IMR-90 (cell line): ENCODE data around the gene PALLD. TPM values are rescaled to one million over a fixed set of nuclear protein-coding genes. Genes with fewer than 3 reads are reported as not detected.

Experiments
- ATAC-seq: fragments of 200-7000 bp; cut with Tn5 transposase; 2 replicates; pipeline ENCODE4 v1.9.1; 2020; ENCODE audit warnings: low read depth, mild to moderate bottlenecking, moderate library complexity
- BruUV-seq: library from RNA; stranded (reverse); fragments of 400-500 nt; replicated peaks from 2 replicates; lab custom pipeline; 2021; lab: Mats Ljungman, UMichigan
- CTCF ChIA-PET: fragments of 300-600 bp; formaldehyde crosslinking; extraction: SDS; loops from one replicate; lab custom pipeline; 2021; ENCODE audit warnings: antibody characterized with exemption; lab: Yijun Ruan, JAX
- POLR2A ChIA-PET: fragments of 300-600 bp; sonication (Branson Sonifier 250); formaldehyde crosslinking; loops from one replicate; lab custom pipeline; 2022; ENCODE audit warnings: antibody characterized with exemption; ENCODE audit not compliant: unreplicated experiment; lab: Charles Lee
- DNase-seq: peaks from one replicate; pipeline ENCODE4 v3.0.0; 2013
- H2AFZ ChIP-seq: replicated peaks from 2 replicates; pipeline ENCODE3; 2013; ENCODE audit warnings: low read length, mild to moderate bottlenecking; ENCODE audit not compliant: poor library complexity
- H2AK5ac ChIP-seq: 2 replicates; pipeline ENCODE4 v1.6.1; 2013; ENCODE audit warnings: low read depth, low read length, inconsistent platforms
- H2AK9ac ChIP-seq: replicated peaks from 2 replicates; pipeline ENCODE3; 2013; ENCODE audit warnings: mild to moderate bottlenecking, low read depth, low read length, moderate library complexity; ENCODE audit not compliant: poor library complexity
- H2BK120ac ChIP-seq: 2 replicates; pipeline ENCODE4 v1.6.1; 2013; ENCODE audit warnings: low read depth, low read length, inconsistent platforms
- H2BK15ac ChIP-seq: 3 replicates; pipeline ENCODE4 v1.6.1; 2013; ENCODE audit warnings: low read depth, low read length, inconsistent platforms
- H2BK20ac ChIP-seq: 2 replicates; pipeline ENCODE4 v1.6.1; 2013; ENCODE audit warnings: low read depth, mild to moderate bottlenecking, inconsistent platforms, low read length, moderate library complexity
- H2BK5ac ChIP-seq: 2 replicates; pipeline ENCODE4 v1.6.1; 2013; ENCODE audit warnings: mild to moderate bottlenecking, low read depth, low read length, inconsistent platforms; ENCODE audit not compliant: poor library complexity, severe bottlenecking
- H3K14ac ChIP-seq: replicated peaks from 2 replicates; pipeline ENCODE4 v1.6.1; 2013; ENCODE audit warnings: low read depth, low read length, inconsistent platforms
- H3K18ac ChIP-seq: 2 replicates; pipeline ENCODE4 v1.6.1; 2013; ENCODE audit warnings: low read depth, low read length, control low read depth
- H3K23ac ChIP-seq: 2 replicates; pipeline ENCODE4 v1.6.1; 2013; ENCODE audit warnings: low read depth, low read length, inconsistent platforms
- H3K27ac ChIP-seq: 2 replicates; pipeline ENCODE4 v1.5.1; 2013; ENCODE audit warnings: mild to moderate bottlenecking, control low read depth, low read length; ENCODE audit not compliant: insufficient read depth
- H3K27me3 ChIP-seq: 2 replicates; pipeline ENCODE4 v1.6.1; 2013; ENCODE audit warnings: low read length; ENCODE audit not compliant: control insufficient read depth, insufficient read depth
- H3K36me3 ChIP-seq: 2 replicates; pipeline ENCODE4 v1.6.1; 2013; ENCODE audit warnings: low read length, mixed read lengths; ENCODE audit not compliant: control insufficient read depth, insufficient read depth
- H3K4ac ChIP-seq: 2 replicates; pipeline ENCODE4 v1.6.1; 2013; ENCODE audit warnings: low read depth, low read length, inconsistent platforms
- H3K4me1 ChIP-seq: 2 replicates; pipeline ENCODE4 v1.6.1; 2013; ENCODE audit warnings: low read length, mixed read lengths; ENCODE audit not compliant: control insufficient read depth, insufficient read depth
- H3K4me2 ChIP-seq: 2 replicates; pipeline ENCODE4 v1.6.1; 2013; ENCODE audit warnings: low read depth, mild to moderate bottlenecking, control low read depth, low read length, moderate library complexity
- H3K4me3 ChIP-seq: 2 replicates; pipeline ENCODE4 v1.5.1; 2013; ENCODE audit warnings: low read depth, mild to moderate bottlenecking, control low read depth, low read length, moderate library complexity; ENCODE audit not compliant: insufficient read depth
- H3K56ac ChIP-seq: 2 replicates; pipeline ENCODE4 v1.6.1; 2013; ENCODE audit warnings: low read length, inconsistent platforms; ENCODE audit not compliant: insufficient read depth; ENCODE audit errors: extremely low read depth
- H3K79me1 ChIP-seq, 2 experiments: 2 replicates each; pipeline ENCODE4 v1.6.1; 2013; ENCODE audit warnings: low read length in 2 of 2, inconsistent platforms in 1 of 2, low read depth in 1 of 2
- H3K9ac ChIP-seq: 2 replicates; pipeline ENCODE4 v1.6.1; 2013; ENCODE audit warnings: low read depth, low read length, control low read depth
- H3K9me1 ChIP-seq: 2 replicates; pipeline ENCODE4 v1.6.1; 2013; ENCODE audit warnings: low read length, inconsistent platforms; ENCODE audit not compliant: insufficient read depth
- H3K9me3 ChIP-seq: 2 replicates; pipeline ENCODE4 v1.6.1; 2013; ENCODE audit warnings: low read length; ENCODE audit not compliant: control insufficient read depth, insufficient read depth
- H4K20me1 ChIP-seq: 2 replicates; pipeline ENCODE4 v1.6.1; 2013; ENCODE audit warnings: low read length, inconsistent platforms; ENCODE audit not compliant: insufficient read depth
- H4K5ac ChIP-seq: 2 replicates; pipeline ENCODE4 v1.6.1; 2013; ENCODE audit warnings: mild to moderate bottlenecking, low read depth, low read length, control low read depth
- H4K8ac ChIP-seq, 2 experiments: 2 replicates each; pipeline ENCODE4 v1.6.1; 2013; ENCODE audit warnings: low read depth in 2 of 2, low read length in 2 of 2, control low read depth in 1 of 2, inconsistent platforms in 1 of 2
- H4K91ac ChIP-seq: 2 replicates; pipeline ENCODE4 v1.6.1; 2013; ENCODE audit warnings: low read depth, low read length, inconsistent platforms; ENCODE audit not compliant: insufficient read depth
- BHLHE40 ChIP-seq: fragments of 150-350 bp; IDR thresholded peaks from 2 replicates; pipeline ENCODE4 v1.6.1; 2016; ENCODE audit warnings: mild to moderate bottlenecking, low read depth, low read length
- CEBPB ChIP-seq: IDR thresholded peaks from 2 replicates; pipeline ENCODE4 v1.6.1; 2012; ENCODE audit warnings: low read depth, low read length, improper control_type of control experiment
- CHD1 ChIP-seq: IDR thresholded peaks from 2 replicates; pipeline ENCODE4 v1.6.1; 2012; ENCODE audit warnings: low read depth, low read length, improper control_type of control experiment
- CTCF ChIP-seq: conservative IDR thresholded peaks from 2 replicates; pipeline ENCODE4 v1.5.1; 2012; ENCODE audit warnings: mild to moderate bottlenecking, low read depth, low read length, improper control_type of control experiment
- ELK1 ChIP-seq: fragments of 150-350 bp; IDR thresholded peaks from 2 replicates; pipeline ENCODE4 v1.6.1; 2016; ENCODE audit warnings: low read depth, mild to moderate bottlenecking, low read length, moderate library complexity, borderline replicate concordance
- FOS ChIP-seq: fragments of 150-350 bp; IDR thresholded peaks from 2 replicates; pipeline ENCODE4 v1.6.1; 2016; ENCODE audit warnings: low read depth, low read length
- MAFK ChIP-seq: IDR thresholded peaks from 2 replicates; pipeline ENCODE4 v1.6.1; 2012; ENCODE audit warnings: low read depth, low read length, improper control_type of control experiment
- MAZ ChIP-seq: IDR thresholded peaks from 2 replicates; pipeline ENCODE4 v1.6.1; 2012; ENCODE audit warnings: low read depth, mild to moderate bottlenecking, low read length, improper control_type of control experiment, moderate library complexity, borderline replicate concordance
- MXI1 ChIP-seq: IDR thresholded peaks from 2 replicates; pipeline ENCODE4 v1.6.1; 2012; ENCODE audit warnings: low read depth, mild to moderate bottlenecking, low read length, moderate library complexity, borderline replicate concordance
- NFE2L2 ChIP-seq: fragments of 150-350 bp; IDR thresholded peaks from 2 replicates; pipeline ENCODE4 v1.6.1; 2016; ENCODE audit warnings: low read depth, mild to moderate bottlenecking, low read length
- POLR2A ChIP-seq: IDR thresholded peaks from 2 replicates; pipeline ENCODE4 v1.6.1; 2012; ENCODE audit warnings: mild to moderate bottlenecking, low read depth, low read length
- RAD21 ChIP-seq: IDR thresholded peaks from 2 replicates; pipeline ENCODE4 v1.6.1; 2012; ENCODE audit warnings: low read length, improper control_type of control experiment
- RCOR1 ChIP-seq: IDR thresholded peaks from 2 replicates; pipeline ENCODE4 v1.6.1; 2012; ENCODE audit warnings: mild to moderate bottlenecking, low read length, improper control_type of control experiment; ENCODE audit not compliant: insufficient replicate concordance
- RFX5 ChIP-seq: IDR thresholded peaks from 2 replicates; pipeline ENCODE4 v1.8.0; 2012; ENCODE audit warnings: low read depth, mild to moderate bottlenecking, low read length, moderate library complexity
- SMC3 ChIP-seq: fragments of 150-350 bp; IDR thresholded peaks from 2 replicates; pipeline ENCODE4 v1.6.1; 2016; ENCODE audit warnings: low read depth, mild to moderate bottlenecking, antibody characterized with exemption, low read length, moderate library complexity
- USF2 ChIP-seq: fragments of 150-350 bp; IDR thresholded peaks from 2 replicates; pipeline ENCODE4 v1.6.1; 2017; ENCODE audit warnings: mild to moderate bottlenecking, antibody characterized with exemption, low read length, low read depth
- WGBS, 2 experiments: methylation state at CpG; one replicate each; pipeline versions ENCODE4 v1.1.5 to v1.1.7; 2013; ENCODE audit warnings: missing lambda C conversion rate in 2 of 2; ENCODE audit not compliant: insufficient read length in 1 of 2; ENCODE audit errors: extremely low coverage in 2 of 2; 5-methylcytosine and 5-hydroxymethylcytosine counted together
- dilution Hi-C: fragments of 300-500 bp; cut with HindIII; formaldehyde crosslinking; loops from one replicate; pipeline ENCODE4 v1.14.3; 2018; ENCODE audit warnings: low sequenced_read_pairs; ENCODE audit not compliant: unreplicated experiment
- in situ Hi-C: fragments of 300-500 bp; cut with MboI; formaldehyde crosslinking; loops from 3 replicates; pipeline ENCODE4 v1.14.3; 2019; ENCODE audit warnings: low sequenced_read_pairs, inconsistent platforms, mixed read lengths
- intact Hi-C: fragments of 100-400 bp; cut with micrococcal nuclease; formaldehyde crosslinking; loops from 2 replicates; pipeline ENCODE4 v1.10.0; 2022
- polyA plus RNA-seq, 3 experiments: library from polyadenylated mRNA; depleted of rRNA; stranded (reverse); fragments of >200 nt; gene quantifications; 2 replicates each; pipeline ENCODE4 v1.2.3, GENCODE V29; 2012; ENCODE audit warnings: low replicate concordance in 1 of 3
- total RNA-seq: library from RNA; depleted of rRNA; stranded (reverse); fragments of >200 nt; gene quantifications from 2 replicates; pipeline ENCODE4 v1.2.3, GENCODE V29; 2012

The PALLD gene
- total and polyA plus RNA-seq, 2 of the 4 experiments (the other 2 are of a cell fraction), result 91.0 to 91.9 TPM

GRCh38 chr4:168907119-168907698 lies 410.4 kb downstream of the PALLD start:
- H3K23ac ChIP-seq, result peak overlapping the region; percentile 73; the same call in 1 of the 2 replicates
- peak overlapping the region; percentile 24 for H4K5ac ChIP-seq
- in situ Hi-C loops (no loop called here), intact Hi-C loops (loop anchor here (5.0 kb wide), 1 partner anchor 75 kb away; no protein-coding TSS in a partner anchor), dilution Hi-C loops (no loop called here)
- peak overlapping the region; percentile 68 for H2BK20ac ChIP-seq
- 0 out of 2 replicates have a peak, but pooled peaks cover 4% of the 10 kb centered on the region for H3K9me1 ChIP-seq
- peak overlapping the region; percentile 43; the same call in 1 of the 3 replicates for H2BK15ac ChIP-seq
- H2AK5ac ChIP-seq, result peak overlapping the region; percentile 63
- peak overlapping the region; percentile 22 for H2AK9ac ChIP-seq
- no peak overlapping the region for H3K4me2 ChIP-seq
- H3K9me3 ChIP-seq, result no peaks in the 10 kb centered on the region
- no peaks in the 10 kb centered on the region for H4K20me1 ChIP-seq
- BruUV-seq, result no TSS peak
- peak overlapping the region; percentile 17 for H3K18ac ChIP-seq
- H2BK5ac ChIP-seq, result peak overlapping the region; percentile 89
- TF ChIP-seq RCOR1 (no peak), MAZ (no peak), CTCF (no peak), SMC3 (no peak), ELK1 (no peak), MAFK (no peak), BHLHE40 (no peak), NFE2L2 (no peak), USF2 (no peak), RAD21 (no peak), FOS (no peak), CHD1 (no peak), CEBPB (no peak), POLR2A (no peak), MXI1 (no peak), RFX5 (no peak)
- CTCF ChIA-PET, result no interaction called here
- WGBS, 2 experiments, result no CpG with 5 or more reads among the region's 2 CpGs
- peak overlapping the region; percentile 75 for H3K4ac ChIP-seq
- no peaks in the 10 kb centered on the region for H3K27me3 ChIP-seq
- peak; percentile 43 for DNase-seq
- H3K9ac ChIP-seq, result no peak overlapping the region
- peak; percentile 39 for ATAC-seq
- H3K4me3 ChIP-seq, result no peak overlapping the region
- H3K4me1 ChIP-seq, result peaks cover 5% of the 10 kb centered on the region
- POLR2A ChIA-PET, result no interaction called here
- peaks cover 13 to 37% of the 10 kb centered on the region in 2 experiments for H3K79me1 ChIP-seq
- H3K36me3 ChIP-seq, result peaks cover 36% of the 10 kb centered on the region
- H3K27ac ChIP-seq, result peak overlapping the region; percentile 61
- peak overlapping the region; percentile 42 for H3K14ac ChIP-seq
- H3K56ac ChIP-seq, result peak overlapping the region; percentile 17; the same call in 1 of the 2 replicates
- H4K8ac ChIP-seq, result peak overlapping the region; percentile 36 to 41; a peak in 2 of 4 replicates
- peak overlapping the region; percentile 79 for H4K91ac ChIP-seq
- peak overlapping the region; percentile 88 for H2BK120ac ChIP-seq
- no peak overlapping the region for H2AFZ ChIP-seq
